H1 (cell line): ENCODE measurements around the gene LEFTY1. TPM values are rescaled to one million over a fixed set of nuclear protein-coding genes. Genes with fewer than 3 reads are reported as not detected.

Source experiments
- CEBPB ChIP-seq: IDR thresholded peaks from 2 replicates; pipeline ENCODE4 v1.6.1; 2012; ENCODE audit warnings: low read depth, low read length
- GABPA ChIP-seq: IDR thresholded peaks from 2 replicates; pipeline ENCODE4 v1.6.1; 2011; ENCODE audit warnings: mild to moderate bottlenecking, low read length, moderate library complexity, borderline replicate concordance; ENCODE audit not compliant: insufficient read depth
- HDAC6 ChIP-seq: IDR thresholded peaks from one replicate; pipeline ENCODE4 v1.7.1; 2012; ENCODE audit warnings: low read depth, mild to moderate bottlenecking, inconsistent platforms, low read length, moderate library complexity
- JUN ChIP-seq: IDR thresholded peaks from 2 replicates; pipeline ENCODE4 v1.6.1; 2011; ENCODE audit warnings: low read depth, mild to moderate bottlenecking, improper control_type of control experiment, low read length
- JUND ChIP-seq: IDR thresholded peaks from 2 replicates; pipeline ENCODE4 v1.6.1; 2011; ENCODE audit warnings: mild to moderate bottlenecking, improper control_type of control experiment, low read length
- KDM5A ChIP-seq: fragments of 200-600 bp; IDR thresholded peaks from 2 replicates; pipeline ENCODE4 v1.7.1; 2012; ENCODE audit warnings: mild to moderate bottlenecking, low read length, inconsistent platforms, mixed read lengths
- MAFK ChIP-seq: IDR thresholded peaks from 2 replicates; pipeline ENCODE4 v1.6.1; 2012; ENCODE audit warnings: low read depth, mild to moderate bottlenecking, improper control_type of control experiment, low read length
- NANOG ChIP-seq: IDR thresholded peaks from 2 replicates; pipeline ENCODE4 v1.6.1; 2011; ENCODE audit warnings: low read length, low read depth, mild to moderate bottlenecking, inconsistent platforms; ENCODE audit not compliant: insufficient read depth, poor library complexity, severe bottlenecking
- RFX5 ChIP-seq: IDR thresholded peaks from 2 replicates; pipeline ENCODE4 v1.6.1; 2011; ENCODE audit warnings: low read depth, low read length, improper control_type of control experiment, borderline replicate concordance
- RXRA ChIP-seq: IDR thresholded peaks from 2 replicates; pipeline ENCODE4 v1.6.1; 2011; ENCODE audit warnings: low read depth, mild to moderate bottlenecking, low read length, moderate library complexity; ENCODE audit not compliant: insufficient read depth
- SP1 ChIP-seq: IDR thresholded peaks from 2 replicates; pipeline ENCODE4 v1.6.1; 2011; ENCODE audit warnings: low read depth, low read length
- SP2 ChIP-seq: IDR thresholded peaks from 2 replicates; pipeline ENCODE4 v1.6.1; 2012; ENCODE audit warnings: mild to moderate bottlenecking, low read length, inconsistent platforms
- TAF7 ChIP-seq: optimal IDR thresholded peaks from 2 replicates; pipeline ENCODE3; 2011; ENCODE audit warnings: low read depth, mild to moderate bottlenecking, inconsistent platforms, low read length, moderate library complexity, borderline replicate concordance
- TCF12 ChIP-seq: IDR thresholded peaks from 2 replicates; pipeline ENCODE4 v1.6.1; 2011; ENCODE audit warnings: low read depth, mild to moderate bottlenecking, low read length
- USF2 ChIP-seq: IDR thresholded peaks from 2 replicates; pipeline ENCODE4 v1.6.1; 2011; ENCODE audit warnings: low read length, improper control_type of control experiment
- YY1 ChIP-seq: IDR thresholded peaks from 2 replicates; pipeline ENCODE4 v1.6.1; 2011; ENCODE audit warnings: low read depth, mild to moderate bottlenecking, low read length
- polyA plus RNA-seq, 7 experiments: library from polyadenylated mRNA; depleted of rRNA in 3 of 7; stranded (reverse) in 5 of 7; unstranded in 2 of 7; fragments of >200 nt in 5 of 7; fragments of 200-250 nt in 2 of 7; gene quantifications; 1 replicate in 5 of 7; 2 replicates in 1 of 7; 4 replicates in 1 of 7; pipeline versions ENCODE4 v1.2.1 to v1.2.3, GENCODE V29; 2011 to 2013; ENCODE audit warnings: missing spikeins in 2 of 7, mixed read lengths in 2 of 7
- total RNA-seq: library from RNA; stranded (reverse); fragmentation: NEBNext Ultra II Directional; extraction: Animal tissue kit (Norgen Biotek cat#: 25700); gene quantifications from 2 replicates; pipeline ENCODE4 v1.2.1, GENCODE V29; 2021

Gene LEFTY1
- total and polyA plus RNA-seq, 2 of the 8 experiments (the other 6 are each of a cell fraction or from before 2014, with no cell fraction given): 4.5 to 11.7 TPM

GRCh38 chr1:225923692-225924555 lies 35.0 kb upstream of the LEFTY1 start, which contains the start of gene PYCR2 (continued):
- TF ChIP-seq TAF7: peak; percentile 56
- peak; percentile 43; the same call in 1 of the 2 replicates for TF ChIP-seq SP2
- 0 out of 2 replicates have a peak, but pooled peaks have one; percentile 13 for TF ChIP-seq JUN
- no peak for TF ChIP-seq JUND
- no peak for TF ChIP-seq RFX5
- no peak for TF ChIP-seq RXRA
- TF ChIP-seq CEBPB: peak; percentile 85
- peak; percentile 84 for TF ChIP-seq GABPA
- TF ChIP-seq MAFK: no peak
- TF ChIP-seq YY1: peak; percentile 65; the same call in 1 of the 2 replicates
- TF ChIP-seq USF2: peak; percentile 90
- peak; percentile 41; the same call in 1 of the 2 replicates for TF ChIP-seq KDM5A
- no peak for TF ChIP-seq TCF12
- TF ChIP-seq SP1: peak; percentile 88
- no peak for TF ChIP-seq NANOG
- TF ChIP-seq HDAC6: no peak
